K562 (cell line): ENCODE data around the gene FAM83F. TPM values are rescaled to one million over a fixed set of nuclear protein-coding genes. Genes with fewer than 3 reads are reported as not detected.
A peak's percentile ranks its signal among the peaks of the same experiment; 100 is the strongest.

Experiments used
- E2F1 ChIP-seq: sonication (generic); formaldehyde crosslinking; IDR thresholded peaks from 2 replicates; pipeline ENCODE4 v1.8.1; 2023; ENCODE audit warnings: mild to moderate bottlenecking, missing genetic modification reagents, moderate library complexity
- HNRNPUL1 ChIP-seq: fragments of 200-400 bp; formaldehyde crosslinking; IDR thresholded peaks from 2 replicates; pipeline ENCODE4 v1.6.1; 2017; ENCODE audit warnings: low read length
- NR2F6 ChIP-seq: fragments of 450-650 bp; formaldehyde crosslinking; IDR thresholded peaks from 2 replicates; pipeline ENCODE4 v1.4.0; 2020; ENCODE audit warnings: mild to moderate bottlenecking
- REST ChIP-seq, 2 experiments: fragments of 450-650 bp; formaldehyde crosslinking in 1 of 2; IDR thresholded peaks; 2 replicates each; pipeline versions ENCODE4 v1.4.0 to v1.6.1; 2014 to 2020; ENCODE audit warnings: mild to moderate bottlenecking in 2 of 2, borderline replicate concordance in 1 of 2, low read depth in 1 of 2
- ZC3H11A ChIP-seq: IDR thresholded peaks from 2 replicates; pipeline ENCODE4 v1.6.1; 2012; ENCODE audit warnings: low read depth, low read length, improper control_type of control experiment
- ZNF512 ChIP-seq: IDR thresholded peaks from 2 replicates; pipeline ENCODE4 v1.6.1; 2016; ENCODE audit warnings: missing genetic modification characterization, missing compliant biosample characterization
- polyA plus RNA-seq, 8 experiments: library from polyadenylated mRNA; depleted of rRNA in 4 of 8; stranded (reverse) in 5 of 8; unstranded in 3 of 8; fragments of >200 nt; fragmentation: Nextera tagmentation in 2 of 8; fragmentation: Illumina TruSeq in 1 of 8; extraction: Ambion mirVana in 2 of 8; extraction: Trizol in 1 of 8; gene quantifications; 2 replicates each; pipeline versions ENCODE4 v1.2.1 to v1.2.3, GENCODE V29; 2011 to 2014; ENCODE audit warnings: inconsistent platforms in 1 of 8, missing spikeins in 1 of 8
- total RNA-seq, 7 experiments: library from RNA; depleted of rRNA in 6 of 7; stranded (reverse); fragments of >200 nt in 6 of 7; fragmentation: Illumina TruSeq in 2 of 7; extraction: Trizol in 2 of 7; gene quantifications; 2 replicates each; pipeline versions ENCODE4 v1.2.1 to v1.2.3, GENCODE V29; 2011 to 2021; ENCODE audit warnings: low replicate concordance in 1 of 7

Gene FAM83F
- total and polyA plus RNA-seq, 9 of the 15 experiments (the other 6 are each of a cell fraction or from before 2014, with no cell fraction given), result under 0.01 to 0.13 (median 0.04) TPM; not detected in 1

- peak; percentile 16; the same call in 1 of the 2 replicates for TF ChIP-seq REST (IDR thresholded peaks at IDR 0.05; ENCODE audit: borderline replicate concordance)
- no peak for TF ChIP-seq REST (CRISPR knock-in tag; IDR thresholded peaks at IDR 0.05; ENCODE audit: low read depth)
- TF ChIP-seq NR2F6 (CRISPR knock-in tag), result no peak
- TF ChIP-seq ZC3H11A, result no peak
- TF ChIP-seq HNRNPUL1, result no peak
- TF ChIP-seq ZNF512 (tag), result no peak
- TF ChIP-seq E2F1 (CRISPR knock-in tag), result no peak
Measured at GRCh38 chr22:40058265-40058664, 63.5 kb downstream of the FAM83F start (continued).
